ENCODE data around the gene PATE1.

- no peak for TF ChIP-seq CTCF (IDR thresholded peaks at IDR 0.05)
- no peak for TF ChIP-seq POLR2A (IDR thresholded peaks at IDR 0.05)
These were observed 25.3 kb upstream of the PATE1 start for GRCh38 chr11:125720781-125721180.
